Measurements from ENCODE around the gene ROBO1. TPM values are rescaled to one million over a fixed set of nuclear protein-coding genes. Genes with fewer than 3 reads are reported as not detected.

ROBO1 gene
- total and polyA plus RNA-seq, 3 experiments from 2014 or later: 0.54 to 0.59 (median 0.55) TPM

DNA sequence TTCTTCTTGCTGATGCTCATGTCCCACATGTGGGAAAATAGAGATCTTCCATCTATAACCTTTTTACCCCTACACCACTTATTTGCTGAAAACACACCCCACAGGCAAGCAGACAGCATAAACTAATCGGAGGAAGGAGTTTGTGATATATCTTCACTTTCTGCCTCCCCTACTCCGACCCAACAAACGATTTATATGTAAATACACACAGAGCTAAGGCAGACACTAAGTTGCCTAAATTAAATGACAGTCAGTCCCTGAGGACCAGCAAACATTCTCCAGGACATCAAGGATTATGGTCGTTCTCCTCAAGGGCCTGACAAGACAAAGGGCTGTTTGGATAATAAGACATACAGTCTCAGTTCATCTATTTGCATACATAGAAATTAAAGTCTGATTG is 552.5 kb downstream of the ROBO1 start:
- H3K27ac Mint-ChIP-seq: no peak overlapping the region
- no peaks in the 10 kb centered on the region for H3K36me3 Mint-ChIP-seq
- CTCF ChIA-PET: no interaction called here
- no peaks in the 10 kb centered on the region for H3K27me3 Mint-ChIP-seq
- no peaks in the 10 kb centered on the region for H3K36me3 ChIP-seq (ENCODE audit: insufficient read depth, low read length)
- POLR2A ChIA-PET: no interaction called here
- H3K4me3 Mint-ChIP-seq: no peak overlapping the region
- H3K9me3 Mint-ChIP-seq: peaks cover 2 to 18% (median 5%) of the 10 kb centered on the region in 5 donors
- H3K9me3 ChIP-seq (ENCODE audit: low read length): no peaks in the 10 kb centered on the region
- DNase-seq: no peak
- no peaks in the 10 kb centered on the region for H3K4me1 Mint-ChIP-seq
- H3K27me3 ChIP-seq (ENCODE audit: insufficient read depth, low read length, poor library complexity, severe bottlenecking): no peaks in the 10 kb centered on the region
- H3K27ac ChIP-seq (ENCODE audit: low read depth, low read length): no peak overlapping the region
- no peaks in the 10 kb centered on the region for H3K4me1 ChIP-seq (ENCODE audit: insufficient read depth, low read length)
- H3K4me3 ChIP-seq (ENCODE audit: low read length): no peak overlapping the region

DNA sequence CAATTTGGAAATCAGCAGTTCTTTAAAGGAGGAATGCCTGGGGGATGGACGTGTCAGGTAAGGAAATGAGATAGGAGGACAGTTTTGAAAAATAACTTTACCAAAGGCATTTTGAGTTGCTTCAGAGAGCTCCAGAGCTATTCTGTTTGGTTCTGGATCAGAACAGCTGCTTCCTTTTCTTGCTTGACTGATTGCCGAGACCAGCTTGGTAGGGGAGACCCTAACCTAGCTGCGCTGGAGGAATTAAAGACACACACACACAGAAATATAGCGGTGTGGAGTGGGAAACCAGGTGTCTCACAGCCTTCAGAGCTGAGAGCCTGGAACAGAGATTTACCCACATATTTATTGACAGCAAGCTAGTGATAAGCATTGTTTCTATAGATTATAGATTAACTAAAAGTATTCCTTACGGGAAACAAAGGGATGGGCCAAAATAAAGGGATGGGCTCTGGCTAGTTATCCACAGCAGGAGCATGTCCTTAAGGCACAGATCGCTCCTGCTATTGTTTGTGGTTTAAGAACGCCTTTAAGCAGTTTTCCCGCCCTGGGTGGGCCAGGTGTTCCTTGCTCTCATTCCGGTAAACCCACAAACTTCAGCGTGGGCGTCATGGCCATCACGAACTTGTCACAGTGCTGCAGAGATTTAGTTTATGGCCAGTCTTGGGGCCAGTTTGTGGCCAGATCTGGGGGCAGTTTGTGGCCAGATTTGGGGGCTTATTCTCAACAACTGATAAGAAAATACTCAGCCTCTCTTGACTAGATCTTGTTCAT is 556.0 kb downstream of the ROBO1 start:
- Histone ChIP-seq H3K36me3 (ENCODE audit: insufficient read depth, low read length) (no peaks in the 10 kb centered on the region), H3K9me3 (ENCODE audit: low read length) (no peaks in the 10 kb centered on the region), H3K27me3 (ENCODE audit: insufficient read depth, low read length, poor library complexity, severe bottlenecking) (no peaks in the 10 kb centered on the region), H3K4me1 (ENCODE audit: insufficient read depth, low read length) (no peaks in the 10 kb centered on the region), H3K4me3 (ENCODE audit: low read length) (no peak overlapping the region), H3K27ac (ENCODE audit: low read depth, low read length) (no peak overlapping the region)
- peak overlapping the region in 1 of 7 donors; percentile 30 for H3K4me3 Mint-ChIP-seq
- H3K36me3 Mint-ChIP-seq: no peaks in the 10 kb centered on the region
- ChIA-PET POLR2A (no interaction called here), CTCF (no interaction called here)
- no peaks in the 10 kb centered on the region for H3K4me1 Mint-ChIP-seq
- H3K27ac Mint-ChIP-seq: no peak overlapping the region
- peaks cover 0 to 2% of the 10 kb centered on the region in 2 donors for H3K27me3 Mint-ChIP-seq
- peaks cover 4 to 31% (median 15%) of the 10 kb centered on the region in 5 donors for H3K9me3 Mint-ChIP-seq
- DNase-seq: no peak

DNA sequence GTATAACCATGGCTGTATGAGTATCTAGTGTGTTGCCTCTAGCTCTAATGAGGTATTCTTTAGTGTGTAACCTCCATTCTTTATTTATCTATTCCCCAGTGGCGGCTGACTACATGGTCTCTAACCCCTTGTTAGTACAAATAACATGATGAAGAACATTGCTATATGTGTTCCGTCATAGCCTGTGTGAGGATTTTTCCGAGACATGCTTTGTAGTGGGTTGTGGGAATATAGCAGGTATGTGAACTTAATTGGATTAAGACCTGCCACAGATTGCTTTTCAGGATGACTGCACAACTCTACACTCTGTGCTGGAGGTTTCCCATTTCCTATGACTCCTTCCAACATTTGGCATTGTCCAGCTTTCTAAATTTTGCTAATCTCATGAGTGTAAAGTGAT is 563.4 kb downstream of the ROBO1 start:
- no peak overlapping the region for H3K27ac ChIP-seq (ENCODE audit: low read depth, low read length)
- no peaks in the 10 kb centered on the region for H3K27me3 Mint-ChIP-seq
- H3K4me1 Mint-ChIP-seq: no peaks in the 10 kb centered on the region
- no peaks in the 10 kb centered on the region for H3K36me3 ChIP-seq (ENCODE audit: insufficient read depth, low read length)
- no peak for DNase-seq
- H3K9me3 Mint-ChIP-seq: peaks cover 6 to 29% (median 14%) of the 10 kb centered on the region in 5 donors
- no peak overlapping the region for H3K4me3 Mint-ChIP-seq
- POLR2A ChIA-PET: no interaction called here
- H3K27ac Mint-ChIP-seq: no peak overlapping the region
- no peak overlapping the region for H3K4me3 ChIP-seq (ENCODE audit: low read length)
- H3K36me3 Mint-ChIP-seq: no peaks in the 10 kb centered on the region
- CTCF ChIA-PET: no interaction called here
- H3K4me1 ChIP-seq (ENCODE audit: insufficient read depth, low read length): no peaks in the 10 kb centered on the region
- H3K9me3 ChIP-seq (ENCODE audit: low read length): no peaks in the 10 kb centered on the region
- no peaks in the 10 kb centered on the region for H3K27me3 ChIP-seq (ENCODE audit: insufficient read depth, low read length, poor library complexity, severe bottlenecking)

DNA sequence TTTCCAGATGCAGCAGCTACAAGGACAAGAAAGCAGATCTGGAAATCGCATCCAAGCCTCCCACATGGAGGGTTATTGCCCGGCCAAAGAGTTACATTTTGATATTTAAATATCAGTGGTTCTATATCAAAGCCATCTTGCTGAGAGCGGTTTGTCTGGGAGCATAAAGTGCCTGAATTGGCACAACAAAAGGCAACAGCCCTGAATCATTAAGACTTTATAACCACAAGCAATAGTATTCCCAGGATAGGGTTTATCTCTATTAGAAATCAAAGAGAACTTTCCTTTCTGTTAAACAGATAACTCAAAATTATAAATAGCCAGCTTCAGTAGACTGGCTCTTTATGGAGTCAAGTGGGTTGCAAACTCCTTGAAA is 564.7 kb downstream of the ROBO1 start:
- Histone ChIP-seq H3K4me1 (ENCODE audit: insufficient read depth, low read length) (no peaks in the 10 kb centered on the region), H3K27ac (ENCODE audit: low read depth, low read length) (no peak overlapping the region), H3K4me3 (ENCODE audit: low read length) (no peak overlapping the region), H3K36me3 (ENCODE audit: insufficient read depth, low read length) (no peaks in the 10 kb centered on the region), H3K27me3 (ENCODE audit: insufficient read depth, low read length, poor library complexity, severe bottlenecking) (no peaks in the 10 kb centered on the region), H3K9me3 (ENCODE audit: low read length) (no peaks in the 10 kb centered on the region)
- DNase-seq: no peak
- CTCF ChIA-PET: no interaction called here
- POLR2A ChIA-PET: no interaction called here
- Mint-ChIP-seq H3K4me3 (no peak overlapping the region), H3K27ac (no peak overlapping the region), H3K36me3 (no peaks in the 10 kb centered on the region), H3K9me3 (peaks cover 3 to 26% (median 21%) of the 10 kb centered on the region in 5 donors), H3K4me1 (no peaks in the 10 kb centered on the region), H3K27me3 (no peaks in the 10 kb centered on the region)

DNA sequence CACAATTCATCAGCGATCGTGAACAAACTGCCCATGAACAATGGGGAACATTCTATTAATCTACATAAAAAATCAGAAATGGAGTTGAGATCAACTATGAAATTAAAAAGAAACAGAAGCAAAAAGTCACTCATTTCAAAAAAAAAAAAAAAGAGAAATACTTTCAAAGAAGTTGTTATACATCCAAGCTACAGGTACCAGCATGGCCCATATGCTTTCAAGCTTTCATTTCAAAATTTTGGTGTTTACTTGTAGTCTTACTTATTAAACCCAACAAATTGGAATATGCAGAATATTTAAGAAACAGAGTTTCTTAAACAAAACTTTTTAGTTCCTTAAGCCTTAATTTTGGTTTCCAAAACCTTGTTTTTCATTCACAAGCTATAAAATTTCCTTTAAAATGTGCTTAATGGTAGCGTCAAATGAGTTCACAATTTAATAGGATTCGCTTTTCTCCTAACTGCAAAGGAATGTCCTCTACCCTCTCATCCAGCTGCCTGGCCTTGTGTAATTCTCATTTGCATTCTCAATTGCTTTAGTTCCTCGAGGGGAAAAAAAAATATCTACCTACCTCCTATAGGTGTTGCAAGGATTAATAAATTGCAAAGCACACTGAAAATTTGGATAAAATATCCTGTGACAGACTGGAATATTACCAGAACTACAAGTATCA is 565.2 kb downstream of the ROBO1 start:
- Mint-ChIP-seq H3K4me1 (no peaks in the 10 kb centered on the region), H3K36me3 (no peaks in the 10 kb centered on the region), H3K4me3 (no peak overlapping the region), H3K27me3 (no peaks in the 10 kb centered on the region), H3K9me3 (peaks cover 3 to 23% (median 21%) of the 10 kb centered on the region in 5 donors), H3K27ac (no peak overlapping the region)
- H3K4me3 ChIP-seq (ENCODE audit: low read length): no peak overlapping the region
- no peak for DNase-seq
- H3K27me3 ChIP-seq (ENCODE audit: insufficient read depth, low read length, poor library complexity, severe bottlenecking): no peaks in the 10 kb centered on the region
- H3K36me3 ChIP-seq (ENCODE audit: insufficient read depth, low read length): no peaks in the 10 kb centered on the region
- no peaks in the 10 kb centered on the region for H3K4me1 ChIP-seq (ENCODE audit: insufficient read depth, low read length)
- no peaks in the 10 kb centered on the region for H3K9me3 ChIP-seq (ENCODE audit: low read length)
- CTCF ChIA-PET: no interaction called here
- no peak overlapping the region for H3K27ac ChIP-seq (ENCODE audit: low read depth, low read length)
- POLR2A ChIA-PET: no interaction called here

DNA sequence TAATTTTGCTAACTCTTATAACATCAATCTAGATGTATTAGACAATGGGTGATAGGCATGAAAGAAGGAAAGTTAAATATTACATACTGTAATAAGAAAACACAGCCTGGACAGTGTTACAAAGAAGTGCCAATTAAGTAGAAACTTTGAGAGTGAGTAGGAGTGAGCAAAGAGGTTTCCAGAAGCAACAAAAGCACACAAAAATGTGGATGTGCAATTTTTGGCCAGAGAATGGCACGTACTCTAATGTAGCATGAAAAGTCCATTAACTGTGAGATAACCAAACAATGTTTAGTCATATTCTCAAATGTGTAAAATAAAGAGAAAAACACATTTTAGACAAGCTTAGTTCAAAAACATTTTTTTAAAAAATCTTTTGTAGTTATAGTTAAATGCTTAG is 567.3 kb downstream of the ROBO1 start:
- H3K36me3 ChIP-seq (ENCODE audit: insufficient read depth, low read length): no peaks in the 10 kb centered on the region
- CTCF ChIA-PET: no interaction called here
- Mint-ChIP-seq H3K4me1 (no peaks in the 10 kb centered on the region), H3K4me3 (no peak overlapping the region), H3K9me3 (peaks cover 3 to 27% (median 12%) of the 10 kb centered on the region in 5 donors), H3K36me3 (no peaks in the 10 kb centered on the region), H3K27ac (no peak overlapping the region), H3K27me3 (no peaks in the 10 kb centered on the region)
- no peaks in the 10 kb centered on the region for H3K4me1 ChIP-seq (ENCODE audit: insufficient read depth, low read length)
- POLR2A ChIA-PET: no interaction called here
- H3K9me3 ChIP-seq (ENCODE audit: low read length): no peaks in the 10 kb centered on the region
- H3K4me3 ChIP-seq (ENCODE audit: low read length): no peak overlapping the region
- DNase-seq: no peak
- H3K27me3 ChIP-seq (ENCODE audit: insufficient read depth, low read length, poor library complexity, severe bottlenecking): no peaks in the 10 kb centered on the region
- no peak overlapping the region for H3K27ac ChIP-seq (ENCODE audit: low read depth, low read length)

DNA sequence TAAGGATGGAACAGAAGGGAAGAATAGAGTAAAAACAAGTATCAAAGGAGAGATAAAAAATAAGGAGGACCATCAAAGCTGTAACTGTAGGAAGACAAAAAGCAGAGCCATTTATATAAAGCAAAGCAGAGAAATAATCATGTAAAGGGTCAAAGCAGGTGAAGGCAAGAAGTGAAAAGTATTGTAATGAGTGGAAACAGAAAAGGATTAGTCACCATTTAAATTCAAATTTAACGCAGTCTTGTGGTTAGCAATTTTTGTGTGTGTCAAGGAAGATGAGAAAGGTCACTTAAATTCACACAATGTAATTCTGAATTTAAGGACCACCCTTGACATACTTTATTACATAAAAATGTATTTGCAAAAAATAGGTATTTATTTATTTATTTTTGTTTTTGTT is 567.8 kb downstream of the ROBO1 start:
- no peak overlapping the region for H3K27ac Mint-ChIP-seq
- no peaks in the 10 kb centered on the region for H3K27me3 Mint-ChIP-seq
- no peaks in the 10 kb centered on the region for H3K4me1 ChIP-seq (ENCODE audit: insufficient read depth, low read length)
- H3K36me3 ChIP-seq (ENCODE audit: insufficient read depth, low read length): no peaks in the 10 kb centered on the region
- ChIA-PET POLR2A (no interaction called here), CTCF (no interaction called here)
- peaks cover 3 to 25% (median 14%) of the 10 kb centered on the region in 5 donors for H3K9me3 Mint-ChIP-seq
- no peak for DNase-seq
- no peak overlapping the region for H3K27ac ChIP-seq (ENCODE audit: low read depth, low read length)
- no peaks in the 10 kb centered on the region for H3K27me3 ChIP-seq (ENCODE audit: insufficient read depth, low read length, poor library complexity, severe bottlenecking)
- no peaks in the 10 kb centered on the region for H3K36me3 Mint-ChIP-seq
- no peak overlapping the region for H3K4me3 ChIP-seq (ENCODE audit: low read length)
- no peaks in the 10 kb centered on the region for H3K9me3 ChIP-seq (ENCODE audit: low read length)
- no peaks in the 10 kb centered on the region for H3K4me1 Mint-ChIP-seq
- H3K4me3 Mint-ChIP-seq: no peak overlapping the region

DNA sequence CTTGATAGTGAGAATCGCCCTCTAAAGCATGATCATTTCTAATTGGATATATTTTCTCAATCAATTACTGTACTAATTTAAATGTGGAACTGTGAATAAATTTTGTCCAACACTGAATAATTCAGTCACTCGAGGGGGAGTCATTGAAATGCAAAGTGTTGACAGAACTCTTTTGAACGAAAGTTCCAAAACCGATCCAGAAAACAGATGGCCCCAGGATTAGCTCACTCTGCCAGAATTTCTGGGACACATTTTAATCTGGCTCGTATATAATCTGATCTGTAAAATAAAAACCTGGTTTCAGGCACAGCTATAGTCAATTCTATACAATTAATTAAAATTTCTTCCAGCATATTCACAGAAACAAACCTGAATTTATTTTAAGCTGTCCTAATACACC is 580.4 kb downstream of the ROBO1 start:
- no peaks in the 10 kb centered on the region for H3K36me3 Mint-ChIP-seq
- no peaks in the 10 kb centered on the region for H3K27me3 Mint-ChIP-seq
- H3K4me3 Mint-ChIP-seq: no peak overlapping the region
- no peak overlapping the region for H3K4me3 ChIP-seq (ENCODE audit: low read length)
- H3K27ac ChIP-seq (ENCODE audit: low read depth, low read length): no peak overlapping the region
- H3K4me1 ChIP-seq (ENCODE audit: insufficient read depth, low read length): no peaks in the 10 kb centered on the region
- H3K9me3 ChIP-seq (ENCODE audit: low read length): no peaks in the 10 kb centered on the region
- no peaks in the 10 kb centered on the region for H3K36me3 ChIP-seq (ENCODE audit: insufficient read depth, low read length)
- ChIA-PET CTCF (no interaction called here), POLR2A (no interaction called here)
- H3K27ac Mint-ChIP-seq: no peak overlapping the region
- no peaks in the 10 kb centered on the region for H3K4me1 Mint-ChIP-seq
- no peaks in the 10 kb centered on the region for H3K27me3 ChIP-seq (ENCODE audit: insufficient read depth, low read length, poor library complexity, severe bottlenecking)
- no peak for DNase-seq
- peaks cover 0 to 17% (median 14%) of the 10 kb centered on the region in 5 donors for H3K9me3 Mint-ChIP-seq
